Stimulated activated CD8-positive, alpha-beta memory T cell treated with anti-CD3 and anti-CD28 coated beads, Interleukin-4, amount 100 ng/mL, for 48 hours (primary cell): ENCODE measurements around the gene PDLIM7.

Experiments used
- DNase-seq: peaks from one replicate; pipeline ENCODE4 v3.0.0-alpha.2; 2020

The PDLIM7 gene

DNA sequence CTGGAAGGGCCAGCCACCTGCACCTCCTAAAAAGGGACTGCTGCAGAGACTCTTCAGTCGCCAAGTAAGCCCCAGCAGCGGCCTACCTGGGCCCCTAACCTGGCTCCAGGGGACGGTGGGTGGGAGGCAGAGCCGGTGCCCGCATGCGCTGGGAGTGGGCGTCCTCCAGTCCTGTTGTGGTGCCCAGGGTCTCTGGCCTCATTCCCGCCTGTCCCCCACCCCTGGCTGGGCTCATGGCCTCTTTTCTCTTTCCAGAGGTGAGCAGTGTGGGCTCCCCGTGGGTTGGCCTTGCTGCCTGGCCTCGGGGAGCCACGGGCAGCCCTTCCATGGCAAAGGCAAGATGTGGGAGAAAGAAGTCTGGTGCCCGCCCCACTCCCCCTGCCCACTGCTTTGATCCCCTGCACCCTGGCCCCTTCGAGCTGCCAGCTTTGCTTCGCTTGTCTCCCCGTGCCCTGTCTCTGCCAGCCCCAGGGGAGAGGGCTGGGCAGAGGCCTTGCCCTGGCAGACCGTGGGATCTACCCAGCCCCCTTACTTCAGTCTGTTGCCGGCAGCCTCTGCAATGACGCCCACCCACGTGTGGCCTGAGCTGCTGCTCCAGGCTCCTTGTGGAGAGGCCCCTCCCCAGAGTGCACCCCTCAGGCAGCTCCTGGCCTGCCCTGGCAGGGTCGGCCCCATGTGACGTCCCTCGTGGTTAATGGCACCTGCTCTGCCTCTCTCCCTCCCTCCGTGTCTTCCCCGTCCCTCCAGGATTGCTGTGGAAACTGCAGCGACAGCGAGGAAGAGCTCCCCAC is 56.2 kb downstream of the PDLIM7 start:
- DNase-seq, result no peak

DNA sequence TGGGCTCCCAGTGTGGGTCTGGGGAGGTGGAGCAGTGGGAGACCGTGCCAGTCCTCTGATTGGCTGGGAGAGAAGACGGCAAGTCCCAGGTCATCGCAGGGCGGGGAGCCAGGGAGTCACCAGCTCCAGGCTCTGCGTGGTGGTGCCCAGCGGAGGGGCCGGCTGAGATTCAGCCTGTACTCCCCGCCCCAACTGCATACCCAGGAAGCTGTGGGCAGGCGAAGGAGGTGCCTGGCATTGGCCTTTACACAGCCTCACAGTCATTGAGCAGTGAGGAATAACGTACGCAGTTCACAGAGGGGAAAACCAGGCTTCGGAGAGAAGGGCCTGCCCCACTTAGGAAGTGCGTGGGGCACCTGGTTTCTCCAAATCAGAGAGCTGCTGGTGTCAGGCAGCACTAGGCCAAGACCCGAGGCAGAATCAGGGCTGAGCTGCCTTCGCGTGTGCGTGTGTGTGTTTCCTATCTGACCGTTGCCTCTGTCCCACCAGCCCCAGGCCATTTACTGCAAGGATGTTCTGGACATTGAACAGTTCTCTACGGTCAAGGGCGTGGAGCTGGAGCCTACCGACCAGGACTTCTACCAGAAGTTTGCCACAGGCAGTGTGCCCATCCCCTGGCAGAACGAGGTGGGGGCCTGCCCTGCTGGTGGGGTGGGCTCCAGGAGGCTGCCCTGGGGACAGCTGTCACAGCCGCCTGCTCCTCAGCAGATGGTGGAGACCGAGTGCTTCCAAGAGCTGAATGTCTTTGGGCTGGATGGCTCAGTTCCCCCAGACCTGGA is 57.0 kb downstream of the PDLIM7 start:
- DNase-seq, result no peak

DNA sequence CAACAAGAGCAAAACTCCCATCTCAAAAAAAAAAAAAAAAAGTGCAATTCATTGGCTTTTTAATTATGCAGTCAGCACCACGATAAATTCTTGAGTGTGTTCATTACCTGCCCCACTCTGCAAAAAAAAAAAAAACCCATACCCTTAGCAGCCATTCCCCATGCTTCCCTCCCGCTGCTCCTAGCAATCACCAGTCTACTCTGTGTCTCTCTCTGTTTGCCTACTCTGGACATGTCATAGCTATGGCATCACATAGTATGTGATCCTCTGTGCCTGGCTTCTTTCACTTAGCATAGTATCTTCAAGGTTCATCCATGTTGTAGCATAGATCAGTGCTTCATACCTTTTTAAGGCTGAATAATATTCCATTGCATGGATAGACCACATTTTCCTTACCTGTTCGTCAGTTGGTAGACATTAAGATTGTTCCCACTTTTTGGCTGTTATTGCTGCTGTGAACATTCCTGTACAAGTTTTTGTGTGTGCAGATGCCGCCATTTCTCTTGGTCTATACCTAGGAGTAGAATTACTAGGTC is 57.8 kb downstream of the PDLIM7 start:
- no peak for DNase-seq

DNA sequence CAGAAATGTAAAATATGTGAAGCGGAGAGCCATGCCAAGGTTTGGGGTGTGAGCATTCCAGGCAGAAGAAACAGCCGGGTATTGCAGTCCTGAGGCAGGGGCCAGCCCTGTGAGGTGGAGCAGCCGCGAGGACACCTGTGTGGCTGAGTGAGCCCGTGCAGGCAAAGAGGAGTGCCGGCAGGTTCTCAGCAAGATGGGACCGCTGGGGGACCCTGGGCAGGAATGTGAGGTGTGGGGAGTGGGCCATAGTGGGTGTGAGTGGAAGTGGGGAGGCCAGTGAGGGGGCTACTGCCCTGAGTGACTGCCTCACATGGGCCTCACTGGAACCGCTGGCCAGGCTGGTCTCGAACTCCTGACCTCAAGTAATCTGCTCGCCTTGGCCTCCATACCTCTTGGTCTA is 58.9 kb downstream of the PDLIM7 start:
- no peak for DNase-seq

- DNase-seq, result no peak
These were observed 59.8 kb downstream of the PDLIM7 start for GRCh38 chr5:177437623-177438022.

DNA sequence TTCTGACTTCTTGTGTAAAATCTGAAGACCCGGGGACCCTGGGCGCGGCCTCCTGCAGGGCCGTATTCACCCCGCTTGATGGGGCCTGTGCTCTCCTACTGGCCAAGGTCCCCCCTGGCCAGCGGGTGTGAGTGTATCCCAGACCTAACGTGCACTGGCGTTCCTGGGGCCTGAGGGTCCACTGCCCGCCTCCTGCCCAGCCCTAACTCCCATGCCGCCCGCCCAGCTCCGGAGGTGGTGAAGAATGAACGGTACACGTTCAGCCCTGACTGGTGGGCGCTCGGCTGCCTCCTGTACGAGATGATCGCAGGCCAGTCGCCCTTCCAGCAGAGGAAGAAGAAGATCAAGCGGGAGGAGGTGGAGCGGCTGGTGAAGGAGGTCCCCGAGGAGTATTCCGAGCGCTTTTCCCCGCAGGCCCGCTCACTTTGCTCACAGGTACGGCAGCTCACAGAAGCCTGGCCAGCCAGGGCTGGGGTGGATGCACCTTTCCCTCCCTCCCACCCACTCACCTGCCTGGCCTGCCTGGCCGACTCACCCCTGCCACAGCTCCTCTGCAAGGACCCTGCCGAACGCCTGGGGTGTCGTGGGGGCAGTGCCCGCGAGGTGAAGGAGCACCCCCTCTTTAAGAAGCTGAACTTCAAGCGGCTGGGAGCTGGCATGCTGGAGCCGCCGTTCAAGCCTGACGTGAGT is 61.4 kb downstream of the PDLIM7 start:
- DNase-seq, result no peak

- no peak for DNase-seq
These were observed 62.3 kb downstream of the PDLIM7 start for GRCh38 chr5:177434942-177435738.

GRCh38 chr5:177434437-177434836 is 63.0 kb downstream of the PDLIM7 start:
- DNase-seq, result peak; percentile 72

DNA sequence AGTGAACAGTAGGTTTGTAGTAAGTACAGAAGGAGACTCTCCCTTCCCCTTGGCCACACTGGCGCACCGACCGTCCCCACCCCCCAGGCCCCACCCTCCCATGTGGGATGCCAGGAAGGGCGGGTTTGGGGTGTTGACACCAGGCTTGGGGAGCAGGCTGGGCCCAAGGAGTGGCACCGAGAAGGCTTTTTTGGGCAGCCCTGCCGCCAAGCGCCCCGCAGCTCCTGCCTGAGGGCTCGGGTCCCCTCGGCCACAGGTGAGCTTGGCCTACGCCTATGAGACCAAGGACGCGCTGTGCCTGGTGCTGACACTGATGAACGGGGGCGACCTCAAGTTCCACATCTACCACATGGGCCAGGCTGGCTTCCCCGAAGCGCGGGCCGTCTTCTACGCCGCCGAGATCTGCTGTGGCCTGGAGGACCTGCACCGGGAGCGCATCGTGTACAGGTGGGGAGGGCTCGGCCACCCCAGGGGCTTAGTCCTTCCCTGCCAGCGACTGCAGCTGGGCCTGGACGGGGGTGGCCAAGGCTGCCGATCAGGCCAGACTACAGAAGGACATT is 63.7 kb downstream of the PDLIM7 start:
- no peak for DNase-seq
